K562 (cell line): ENCODE measurements around the gene CRTC3. TPM values are rescaled to one million over a fixed set of nuclear protein-coding genes. Genes with fewer than 3 reads are reported as not detected.
A peak's percentile ranks its signal among the peaks of the same experiment; 100 is the strongest.

Source experiments
- ETS1 ChIP-seq: conservative IDR thresholded peaks from 2 replicates; pipeline ENCODE4 v1.6.1; 2011; ENCODE audit warnings: low read depth, mild to moderate bottlenecking, low read length; ENCODE audit not compliant: control insufficient read depth
- HDGF ChIP-seq: fragments of 450-650 bp; IDR thresholded peaks from 2 replicates; pipeline ENCODE4 v1.6.1; 2016
- MLX ChIP-seq, 2 experiments: fragments of 450-650 bp in 1 of 2; sonication (generic) in 1 of 2; formaldehyde crosslinking; conservative IDR thresholded peaks; 2 replicates each; pipeline versions ENCODE4 v1.4.0 to v1.8.1; 2020 to 2022; ENCODE audit warnings: mild to moderate bottlenecking in 1 of 2, missing genetic modification reagents in 1 of 2
- MTA2 ChIP-seq: fragments of 450-650 bp; IDR thresholded peaks from 2 replicates; pipeline ENCODE4 v1.6.1; 2016; ENCODE audit warnings: low read depth
- MYNN ChIP-seq, 2 experiments: sonication (generic); formaldehyde crosslinking in 1 of 2; IDR thresholded peaks; 2 replicates each; pipeline versions ENCODE4 v1.5.0 to v1.6.1; 2016 to 2020; ENCODE audit warnings: antibody characterized with exemption in 1 of 2, missing genetic modification reagents in 1 of 2
- PCBP1 ChIP-seq: fragments of 200-400 bp; formaldehyde crosslinking; IDR thresholded peaks from 2 replicates; pipeline ENCODE4 v1.6.1; 2018; ENCODE audit warnings: mild to moderate bottlenecking, low read depth, low read length; ENCODE audit not compliant: poor library complexity, severe bottlenecking
- POLR2AphosphoS2 ChIP-seq: IDR thresholded peaks from 2 replicates; pipeline ENCODE4 v1.6.1; 2012; ENCODE audit warnings: low read length, improper control_type of control experiment
- SRSF1 ChIP-seq: fragments of 200-400 bp; formaldehyde crosslinking; IDR thresholded peaks from 2 replicates; pipeline ENCODE4 v1.6.1; 2017; ENCODE audit warnings: mild to moderate bottlenecking, low read depth, low read length, moderate library complexity
- TCF7L2 ChIP-seq: fragments of 150-350 bp; IDR thresholded peaks from 2 replicates; pipeline ENCODE4 v1.6.1; 2016; ENCODE audit warnings: low read depth, mild to moderate bottlenecking, low read length, moderate library complexity
- TEAD4 ChIP-seq, 2 experiments: sonication (generic) in 1 of 2; formaldehyde crosslinking in 1 of 2; IDR thresholded peaks; 2 replicates each; pipeline versions ENCODE4 v1.6.1 to v1.8.0; 2012 to 2022; ENCODE audit warnings: borderline replicate concordance in 1 of 2, inconsistent platforms in 1 of 2, low read length in 1 of 2, mild to moderate bottlenecking in 1 of 2, missing genetic modification reagents in 1 of 2
- TRIM24 ChIP-seq, 2 experiments: fragments of 450-650 bp; IDR thresholded peaks; 2 replicates each; pipeline ENCODE4 v1.6.1; 2016
- ZNF140 ChIP-seq: fragments of 250-450 bp; sonication (Bioruptor Pico); IDR thresholded peaks from 2 replicates; pipeline ENCODE4 v1.8.0; 2021; ENCODE audit warnings: moderate library complexity, mild to moderate bottlenecking, inconsistent platforms
- ZNF143 ChIP-seq: sonication (generic); formaldehyde crosslinking; IDR thresholded peaks from 2 replicates; pipeline ENCODE4 v1.9.0; 2022; ENCODE audit warnings: mild to moderate bottlenecking, missing genetic modification reagents
- ZNF253 ChIP-seq: fragments of 250-450 bp; sonication (Bioruptor Pico); conservative IDR thresholded peaks from 2 replicates; pipeline ENCODE4 v1.6.1; 2021; ENCODE audit warnings: mild to moderate bottlenecking
- ZNF384 ChIP-seq: IDR thresholded peaks from 2 replicates; pipeline ENCODE4 v1.6.1; 2012; ENCODE audit warnings: low read depth, low read length, improper control_type of control experiment
- ZNF436 ChIP-seq: fragments of 250-450, 450-650 bp; sonication (Bioruptor Pico); formaldehyde crosslinking; IDR thresholded peaks from 2 replicates; pipeline ENCODE4 v1.7.0; 2020; ENCODE audit warnings: mild to moderate bottlenecking
- polyA plus RNA-seq, 8 experiments: library from polyadenylated mRNA; depleted of rRNA in 4 of 8; stranded (reverse) in 5 of 8; unstranded in 3 of 8; fragments of >200 nt; fragmentation: Nextera tagmentation in 2 of 8; fragmentation: Illumina TruSeq in 1 of 8; extraction: Ambion mirVana in 2 of 8; extraction: Trizol in 1 of 8; gene quantifications; 2 replicates each; pipeline versions ENCODE4 v1.2.1 to v1.2.3, GENCODE V29; 2011 to 2014; ENCODE audit warnings: inconsistent platforms in 1 of 8, missing spikeins in 1 of 8
- total RNA-seq, 7 experiments: library from RNA; depleted of rRNA in 6 of 7; stranded (reverse); fragments of >200 nt in 6 of 7; fragmentation: Illumina TruSeq in 2 of 7; extraction: Trizol in 2 of 7; gene quantifications; 2 replicates each; pipeline versions ENCODE4 v1.2.1 to v1.2.3, GENCODE V29; 2011 to 2021; ENCODE audit warnings: low replicate concordance in 1 of 7

The CRTC3 gene
- total and polyA plus RNA-seq, 9 of the 15 experiments (the other 6 are each of a cell fraction or from before 2014, with no cell fraction given), result 1.2 to 19.0 (median 11.6) TPM

GRCh38 chr15:90648137-90649070 lies 118.7 kb downstream of the CRTC3 start (continued):
- TF ChIP-seq TCF7L2 (0 out of 2 replicates have a peak, but pooled peaks have one; percentile 39), MTA2 (peak; percentile 73), ZNF436 (CRISPR knock-in tag) (peak; percentile 70; the same call in 1 of the 2 replicates), POLR2AphosphoS2 (no peak), ETS1 (no peak), ZNF253 (peak; percentile 93), HDGF (peak; percentile 71; the same call in 1 of the 2 replicates), ZNF384 (peak; percentile 87), MLX (CRISPR knock-in tag; conservative IDR thresholded peaks at IDR 0.05) (peak; percentile 28 to 97; a peak in 2 of 4 replicates), ZNF143 (CRISPR knock-in tag) (no peak), TEAD4 (IDR thresholded peaks at IDR 0.05; ENCODE audit: low read length) (peak; percentile 35; the same call in 1 of the 2 replicates), TEAD4 (CRISPR knock-in tag; IDR thresholded peaks at IDR 0.05; ENCODE audit: borderline replicate concordance) (no peak), ZNF140 (CRISPR knock-in tag) (peak; percentile 99), PCBP1 (no peak), MYNN (IDR thresholded peaks at IDR 0.05) (peak; percentile 78; the same call in 1 of the 2 replicates), MYNN (CRISPR knock-in tag; IDR thresholded peaks at IDR 0.05) (no peak), SRSF1 (no peak), TRIM24 (IDR thresholded peaks at IDR 0.05) (peak; percentile 63 to 82; a peak in 2 of 4 replicates)
